Measurements from ENCODE around the gene ELFN1. TPM values are rescaled to one million over a fixed set of nuclear protein-coding genes. Genes with fewer than 3 reads are reported as not detected.

Gene ELFN1
- polyA plus RNA-seq, 1 of the 3 experiments (the other 2 are of a cell fraction) = 0.05 TPM

DNA sequence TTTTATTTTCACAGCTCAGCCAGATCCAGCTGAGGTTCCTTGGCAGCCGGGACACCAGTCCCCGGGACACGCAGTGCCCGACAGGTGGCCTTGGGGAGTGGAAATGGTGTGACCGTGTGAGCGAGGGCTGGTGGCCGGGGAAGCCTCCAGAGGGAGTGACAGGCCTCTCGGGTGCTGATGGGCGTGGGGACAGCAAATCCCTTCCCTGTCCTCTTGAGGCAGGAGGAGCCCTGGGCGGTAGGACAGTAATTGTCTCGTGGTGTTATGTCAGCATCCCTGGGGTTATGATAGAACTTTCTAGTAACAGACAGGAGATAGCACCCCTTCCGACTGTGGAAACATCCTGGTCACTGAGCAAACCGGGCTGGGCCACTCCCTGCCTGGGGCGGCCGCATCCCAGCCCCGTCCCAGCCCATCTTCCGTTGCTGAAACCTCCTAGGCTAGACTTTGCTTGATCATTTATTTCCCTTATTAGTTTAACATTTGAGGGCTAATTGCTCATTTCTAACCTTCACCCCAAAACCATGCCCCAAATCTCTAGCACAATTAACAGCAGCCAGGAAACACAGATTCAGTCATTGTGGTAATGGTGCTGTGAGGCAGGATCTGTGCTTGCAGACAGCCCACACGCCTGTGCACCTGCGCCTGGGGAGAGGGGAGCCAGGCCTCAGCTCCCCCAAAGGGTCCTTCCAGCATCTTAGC lies 63.3 kb downstream of the ELFN1 start (continued):
- TF ChIP-seq PBX3 (IDR thresholded peaks at IDR 0.05) = no peak
- no peak for TF ChIP-seq RFX5 (IDR thresholded peaks at IDR 0.05; ENCODE audit: low read length)

GRCh38 chr7:1733908-1734730 lies 64.0 kb downstream of the ELFN1 start:
- Histone ChIP-seq H3K4me3 (ENCODE audit: low read depth in 2 of 2, low read length in 1 of 2) (no peak overlapping the region), H3K27me3 (ENCODE audit: insufficient read depth) (peaks cover 35% of the 10 kb centered on the region), H3F3A (replicated peaks; ENCODE audit: insufficient read depth) (no peaks in the 10 kb centered on the region), H3K36me3 (replicated peaks in 1 of 2; ENCODE audit: control insufficient read depth in 1 of 2, insufficient read depth in 2 of 2, low read length in 1 of 2) (no peaks in the 10 kb centered on the region), H3K27ac (ENCODE audit: low read depth in 2 of 2, low read length in 1 of 2) (peak overlapping the region in 1 of 2 experiments; percentile 50; a peak in 2 of 4 replicates), H2AFZ (ENCODE audit: low read depth) (no peak overlapping the region), H3K9ac (no peak overlapping the region), H4K20me1 (ENCODE audit: insufficient read depth) (no peaks in the 10 kb centered on the region), H3K9me3 (no peaks in the 10 kb centered on the region), H3K79me2 (ENCODE audit: insufficient read depth) (no peaks in the 10 kb centered on the region), H3K4me2 (no peak overlapping the region), H3K9me2 (no peaks in the 10 kb centered on the region), H3K4me1 (ENCODE audit: control insufficient read depth in 1 of 2, insufficient read depth in 2 of 2, low read depth in 1 of 2, low read length in 1 of 2) (peaks cover 0 to 24% of the 10 kb centered on the region in 2 experiments; a peak in 1 of 4 replicates)
- TF ChIP-seq SMC3 (IDR thresholded peaks at IDR 0.05; ENCODE audit: low read depth, low read length) (no peak), RFX5 (IDR thresholded peaks at IDR 0.05; ENCODE audit: low read length) (no peak), NFIC (IDR thresholded peaks at IDR 0.05; ENCODE audit: borderline replicate concordance) (no peak), RCOR1 (IDR thresholded peaks at IDR 0.05; ENCODE audit: low read length) (peak; percentile 68; the same call in 1 of the 2 replicates)
- WGBS (ENCODE audit: low lambda C conversion rate) = 24% methylated on average over 17 of the region's 17 CpGs
- CTCF ChIA-PET = interaction anchor here (0.6 to 2.3 kb wide), 4 partner anchors 9 to 66 kb away, joined by 3 to 7 read pairs (median 4); no protein-coding TSS in a partner anchor
- DNase-seq = peak; percentile 93
- POLR2A ChIA-PET = interaction anchor here (0.6 kb wide), 1 partner anchor 78 kb away, joined by 3 read pairs; no protein-coding TSS in a partner anchor

GRCh38 chr7:1735262-1735661 lies 65.2 kb downstream of the ELFN1 start:
- no peaks in the 10 kb centered on the region for H3K9me2 ChIP-seq
- POLR2A ChIA-PET = interaction anchor here (0.6 kb wide), 1 partner anchor 77 kb away, joined by 3 read pairs; no protein-coding TSS in a partner anchor
- H2AFZ ChIP-seq (ENCODE audit: low read depth) = no peak overlapping the region
- no peak overlapping the region for H3K4me2 ChIP-seq
- TF ChIP-seq, protein P1, sequence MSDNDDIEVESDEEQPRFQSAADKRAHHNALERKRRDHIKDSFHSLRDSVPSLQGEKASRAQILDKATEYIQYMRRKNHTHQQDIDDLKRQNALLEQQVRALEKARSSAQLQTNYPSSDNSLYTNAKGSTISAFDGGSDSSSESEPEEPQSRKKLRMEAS (IDR thresholded peaks at IDR 0.05; ENCODE audit: low read depth) = no peak
- no peak for TF ChIP-seq NFIC (IDR thresholded peaks at IDR 0.05; ENCODE audit: borderline replicate concordance)
- TF ChIP-seq RAD21 (IDR thresholded peaks at IDR 0.05; ENCODE audit: low read length) = no peak
- no peak for TF ChIP-seq RFX5 (IDR thresholded peaks at IDR 0.05; ENCODE audit: low read length)
- TF ChIP-seq SMC3 (IDR thresholded peaks at IDR 0.05; ENCODE audit: low read depth, low read length) = no peak
- no peak for TF ChIP-seq PBX3 (IDR thresholded peaks at IDR 0.05)
- no peak overlapping the region for H3K9ac ChIP-seq
- no peaks in the 10 kb centered on the region for H3K9me3 ChIP-seq
- H3K79me2 ChIP-seq (ENCODE audit: insufficient read depth) = no peaks in the 10 kb centered on the region
- H3F3A ChIP-seq (replicated peaks; ENCODE audit: insufficient read depth) = no peaks in the 10 kb centered on the region
- DNase-seq = no peak
- no peak overlapping the region for H3K27ac ChIP-seq (ENCODE audit: low read depth in 2 of 2, low read length in 1 of 2)
- CTCF ChIA-PET = interaction anchor here (2.3 kb wide), 1 partner anchor 19 kb away, joined by 7 read pairs; no protein-coding TSS in a partner anchor
- peaks cover 0 to 28% of the 10 kb centered on the region in 2 experiments; a peak in 1 of 4 replicates for H3K4me1 ChIP-seq (ENCODE audit: control insufficient read depth in 1 of 2, insufficient read depth in 2 of 2, low read depth in 1 of 2, low read length in 1 of 2)
- H3K4me3 ChIP-seq (ENCODE audit: low read depth in 2 of 2, low read length in 1 of 2) = no peak overlapping the region
- peaks cover 35% of the 10 kb centered on the region for H3K27me3 ChIP-seq (ENCODE audit: insufficient read depth)
- WGBS (ENCODE audit: low lambda C conversion rate) = 38% methylated on average over 12 of the region's 14 CpGs
- no peaks in the 10 kb centered on the region for H3K36me3 ChIP-seq (replicated peaks in 1 of 2; ENCODE audit: control insufficient read depth in 1 of 2, insufficient read depth in 2 of 2, low read length in 1 of 2)
- no peaks in the 10 kb centered on the region for H4K20me1 ChIP-seq (ENCODE audit: insufficient read depth)
